ENCODE measurements around the gene STK11IP. TPM values are rescaled to one million over a fixed set of nuclear protein-coding genes. Genes with fewer than 3 reads are reported as not detected.
A peak's percentile ranks its signal among the peaks of the same experiment; 100 is the strongest.

The STK11IP gene
- total RNA-seq, 1 donor from 2014 or later: 14.0 TPM

- ATAC-seq: no peak
- DNase-seq: no peak
- intact Hi-C loops (cut with micrococcal nuclease): no loop called here
Observed at GRCh38 chr2:219575566-219576504, 21.8 kb upstream of the STK11IP start.

- intact Hi-C loops (cut with micrococcal nuclease): no loop called here
- DNase-seq (no peak), ATAC-seq (peak; percentile 28)
Observed at GRCh38 chr2:219576505-219577388, 20.9 kb upstream of the STK11IP start.

GRCh38 chr2:219578811-219579613 is 18.6 kb upstream of the STK11IP start:
- DNase-seq (no peak), ATAC-seq (no peak)
- intact Hi-C loops (cut with micrococcal nuclease): no loop called here

- intact Hi-C loops (cut with micrococcal nuclease): no loop called here
- ATAC-seq: no peak
- DNase-seq: no peak
Observed at GRCh38 chr2:219581346-219581745, 16.3 kb upstream of the STK11IP start.

GRCh38 chr2:219591091-219591490 is 6.6 kb upstream of the STK11IP start:
- DNase-seq (no peak), ATAC-seq (no peak)
- intact Hi-C loops (cut with micrococcal nuclease): no loop called here

GRCh38 chr2:219592736-219593135 is 4.9 kb upstream of the STK11IP start:
- DNase-seq: no peak
- ATAC-seq: no peak
- intact Hi-C loops (cut with micrococcal nuclease): no loop called here

- no peak for DNase-seq
- intact Hi-C loops (cut with micrococcal nuclease): no loop called here
- no peak for ATAC-seq
Observed at GRCh38 chr2:219593154-219593553, 4.5 kb upstream of the STK11IP start.

- ATAC-seq: no peak
- intact Hi-C loops (cut with micrococcal nuclease): no loop called here
- no peak for DNase-seq
Observed at GRCh38 chr2:219595256-219595655, 2.4 kb upstream of the STK11IP start.

GRCh38 chr2:219596954-219597551 is 604 bp upstream of the STK11IP start:
- no peak for DNase-seq
- peak; percentile 15 for ATAC-seq

GRCh38 chr2:219598308-219599078 is 836 bp downstream of the STK11IP start:
- DNase-seq: no peak
- intact Hi-C loops (cut with micrococcal nuclease): no loop called here
- ATAC-seq: no peak

More at GRCh38 chr2:219596954-219597551, 604 bp upstream of the STK11IP start:
- intact Hi-C loops (cut with micrococcal nuclease): no loop called here

- DNase-seq: no peak
- intact Hi-C loops (cut with micrococcal nuclease): no loop called here
- no peak for ATAC-seq
Observed at GRCh38 chr2:219603771-219604170, 6.1 kb downstream of the STK11IP start.

GRCh38 chr2:219605607-219605954 is 7.9 kb downstream of the STK11IP start:
- no peak for ATAC-seq

GRCh38 chr2:219607931-219608330 is 10.3 kb downstream of the STK11IP start:
- DNase-seq: no peak
- intact Hi-C loops (cut with micrococcal nuclease): no loop called here

More at GRCh38 chr2:219605607-219605954, 7.9 kb downstream of the STK11IP start:
- DNase-seq: no peak
- intact Hi-C loops (cut with micrococcal nuclease): no loop called here

GRCh38 chr2:219608399-219608964 is 10.8 kb downstream of the STK11IP start:
- ATAC-seq (no peak), DNase-seq (no peak)
- intact Hi-C loops (cut with micrococcal nuclease): no loop called here

More at GRCh38 chr2:219607931-219608330, 10.3 kb downstream of the STK11IP start:
- no peak for ATAC-seq

GRCh38 chr2:219609149-219609750 is 11.6 kb downstream of the STK11IP start:
- DNase-seq (no peak), ATAC-seq (peak; percentile 32)
- intact Hi-C loops (cut with micrococcal nuclease): no loop called here

GRCh38 chr2:219611306-219611705 is 13.6 kb downstream of the STK11IP start:
- ATAC-seq (no peak), DNase-seq (no peak)
- intact Hi-C loops (cut with micrococcal nuclease): no loop called here

- intact Hi-C loops (cut with micrococcal nuclease): no loop called here
- DNase-seq: no peak
- no peak for ATAC-seq
Observed at GRCh38 chr2:219611866-219612576, 14.4 kb downstream of the STK11IP start.
